NT2/D1 (cell line): ENCODE data around the gene MINAR1.

Source experiments
- SUZ12 ChIP-seq: IDR thresholded peaks from 2 replicates; pipeline ENCODE4 v1.6.1; 2011; ENCODE audit not compliant: insufficient read length, insufficient read depth; ENCODE audit errors: extremely low read depth
- YY1 ChIP-seq: IDR thresholded peaks from 2 replicates; pipeline ENCODE4 v1.6.1; 2011; ENCODE audit not compliant: insufficient read length, insufficient read depth
- ZNF274 ChIP-seq: IDR thresholded peaks from 2 replicates; pipeline ENCODE4 v1.6.1; 2011; ENCODE audit warnings: mild to moderate bottlenecking, low read depth, low read length

- TF ChIP-seq SUZ12: no peak
- TF ChIP-seq YY1: no peak
- TF ChIP-seq ZNF274: no peak
Measured at GRCh38 chr15:79455943-79456342, 23.8 kb downstream of the MINAR1 start.
